ENCODE results near the gene PUS1. TPM values are rescaled to one million over a fixed set of nuclear protein-coding genes. Genes with fewer than 3 reads are reported as not detected.

The PUS1 gene
- total and polyA plus RNA-seq, 2 of the 4 experiments (the other 2 are of a cell fraction) = 14.0 to 36.7 TPM

GRCh38 chr12:131894313-131894860 is 34.7 kb upstream of the PUS1 start, which contains the start of gene ULK1:
Gene ULK1, plus strand, starts transcription at chr12:131894622. Its CDS starts 380 bp downstream, at chr12:131895002.
- Histone ChIP-seq H3K4me2 (ENCODE audit: low read depth, low read length) (peak within 1 kb of the TSS; percentile 98), H3K27me3 (ENCODE audit: control insufficient read depth, insufficient read depth, low read length) (peaks cover 3% of the 10 kb centered on the region), H3K27ac (ENCODE audit: insufficient read depth, low read length) (peak within 1 kb of the TSS; percentile 56), H3K9me3 (ENCODE audit: control insufficient read depth, insufficient read depth, low read length) (no peaks in the 10 kb centered on the region), H4K20me1 (ENCODE audit: insufficient read depth, low read length) (peaks cover 21% of the 10 kb centered on the region), H3K14ac (replicated peaks; ENCODE audit: low read depth, low read length) (peak within 1 kb of the TSS; percentile 62), H4K91ac (ENCODE audit: insufficient read depth, low read depth, low read length) (no peak within 1 kb of the TSS), H3K79me1 (ENCODE audit: low read depth in 1 of 2, low read length in 2 of 2) (peaks cover 7 to 33% of the 10 kb centered on the region in 2 experiments), H3K4me3 (ENCODE audit: insufficient read depth, low read depth, low read length) (peak within 1 kb of the TSS; percentile 59), H2AK9ac (replicated peaks; ENCODE audit: low read depth, low read length, poor library complexity) (peak within 1 kb of the TSS; percentile 96), H4K8ac (ENCODE audit: low read depth in 2 of 2, low read length in 2 of 2) (peak within 1 kb of the TSS in 1 of 2 experiments; percentile 75; a peak in 2 of 4 replicates), H2AFZ (replicated peaks; ENCODE audit: low read length, poor library complexity) (peak within 1 kb of the TSS; percentile 93), H2BK20ac (ENCODE audit: low read depth, low read length) (no peak within 1 kb of the TSS), H3K9me1 (ENCODE audit: insufficient read depth, low read length) (0 out of 2 replicates have a peak, but pooled peaks cover 6% of the 10 kb centered on the region), H3K56ac (ENCODE audit: extremely low read depth, insufficient read depth, low read length) (peak within 1 kb of the TSS; percentile 30; the same call in 1 of the 2 replicates), H2BK5ac (ENCODE audit: low read depth, low read length, poor library complexity, severe bottlenecking) (peak within 1 kb of the TSS; percentile 16), H2BK120ac (ENCODE audit: low read depth, low read length) (no peak within 1 kb of the TSS), H3K9ac (ENCODE audit: low read depth, low read length) (peak within 1 kb of the TSS; percentile 67), H4K5ac (ENCODE audit: low read depth, low read length) (no peak within 1 kb of the TSS), H3K4me1 (ENCODE audit: control insufficient read depth, insufficient read depth, low read length) (peaks cover 10% of the 10 kb centered on the region), H3K23ac (ENCODE audit: low read depth, low read length) (peak within 1 kb of the TSS; percentile 65), H3K18ac (ENCODE audit: low read depth, low read length) (no peak within 1 kb of the TSS), H2BK15ac (ENCODE audit: low read depth, low read length) (no peak within 1 kb of the TSS), H3K36me3 (ENCODE audit: control insufficient read depth, insufficient read depth, low read length) (peaks cover 13% of the 10 kb centered on the region; the same call in 1 of the 2 replicates), H2AK5ac (ENCODE audit: low read depth, low read length) (peak within 1 kb of the TSS; percentile 25; the same call in 1 of the 2 replicates), H3K4ac (ENCODE audit: low read depth, low read length) (peak within 1 kb of the TSS; percentile 38)
- intact Hi-C loops (cut with micrococcal nuclease) (no loop called here), dilution Hi-C loops (cut with HindIII; ENCODE audit: low sequenced_read_pairs, unreplicated experiment) (no loop called here), in situ Hi-C loops (cut with MboI; ENCODE audit: low sequenced_read_pairs) (no loop called here)
- ATAC-seq (ENCODE audit: low read depth) = peak; percentile 82
- ChIA-PET CTCF (no interaction called here), POLR2A (ENCODE audit: unreplicated experiment) (no interaction called here)
- peak; percentile 80 for DNase-seq
- TF ChIP-seq RCOR1 (IDR thresholded peaks at IDR 0.05; ENCODE audit: insufficient replicate concordance, low read length) (no peak), MAZ (IDR thresholded peaks at IDR 0.05; ENCODE audit: borderline replicate concordance, low read depth, low read length) (peak; percentile 88; the same call in 1 of the 2 replicates), FOS (IDR thresholded peaks at IDR 0.05; ENCODE audit: low read depth, low read length) (no peak), POLR2A (IDR thresholded peaks at IDR 0.05; ENCODE audit: low read depth, low read length) (peak; percentile 94)
- 0% methylated on average over 12 of the region's 64 CpGs; no CpG with 5 or more reads in 1 of the 2 experiments for WGBS, 2 experiments (ENCODE audit: extremely low coverage in 2 of 2, insufficient read length in 1 of 2)
- no TSS peak for BruUV-seq (replicated peaks)

Measured in IMR-90 (cell line).